Hippocampal formation (tissue), 2 donors: ENCODE measurements around the gene TMEM219.
"Not testable (repeated sequence)": the region's sequence is repeated elsewhere in the genome, so short reads cannot be mapped to it uniquely, and the experiment has no call there.

Experiments used
- DNase-seq, 2 donors: peaks; one replicate each; lab custom pipeline; 2025; lab: John Stamatoyannopoulos, UW

TMEM219 gene, protein sequence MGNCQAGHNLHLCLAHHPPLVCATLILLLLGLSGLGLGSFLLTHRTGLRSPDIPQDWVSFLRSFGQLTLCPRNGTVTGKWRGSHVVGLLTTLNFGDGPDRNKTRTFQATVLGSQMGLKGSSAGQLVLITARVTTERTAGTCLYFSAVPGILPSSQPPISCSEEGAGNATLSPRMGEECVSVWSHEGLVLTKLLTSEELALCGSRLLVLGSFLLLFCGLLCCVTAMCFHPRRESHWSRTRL

DNA sequence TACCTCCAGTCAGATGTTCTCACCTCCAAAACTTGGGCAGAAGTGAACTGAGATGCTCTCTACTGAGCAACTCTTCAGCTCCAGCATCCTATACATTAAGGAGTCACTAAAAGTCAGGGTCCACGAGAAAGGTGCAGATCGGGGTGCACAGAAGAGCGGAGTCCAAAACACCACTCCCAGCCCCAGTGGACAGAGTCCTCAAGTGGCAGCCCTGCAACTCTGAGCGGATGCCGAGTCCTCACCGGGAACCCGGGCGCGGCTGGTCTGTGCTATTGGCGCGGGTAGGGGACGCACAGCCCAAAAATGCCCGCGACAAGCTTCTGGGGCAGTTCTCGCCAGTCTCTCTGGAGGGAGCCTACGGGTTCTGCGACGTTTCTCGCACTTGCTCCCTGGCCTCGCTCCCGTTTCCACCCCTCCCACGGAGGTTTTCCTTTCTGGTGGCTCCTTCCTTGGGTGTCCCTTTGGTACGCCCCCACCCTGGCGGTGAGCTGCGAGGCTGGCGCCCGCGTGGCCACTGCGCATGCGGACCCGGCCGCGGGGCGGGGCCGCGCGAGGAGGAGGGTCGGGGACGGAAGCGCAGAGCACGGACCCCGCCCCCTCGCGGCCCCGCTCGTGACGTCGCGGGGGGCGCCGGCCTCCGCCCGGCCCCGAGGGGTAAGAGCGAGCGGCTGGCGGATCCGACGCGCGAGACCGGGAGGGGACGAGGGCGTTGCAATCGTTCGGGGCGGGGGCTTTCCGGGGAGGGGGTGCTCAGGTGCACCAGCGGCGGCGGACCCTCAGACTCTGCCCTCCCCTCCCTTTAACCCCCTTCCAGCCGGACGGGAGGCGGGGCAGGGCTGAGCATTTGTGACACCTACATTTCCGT, at the start of gene TMEM219:
TSS of gene TMEM219 (plus strand) at position 601 of the 865 bp plus-strand sequence. CDS start 1,065 bp downstream, outside the sequence.
- DNase-seq = peak; percentile 85 to 87

DNA sequence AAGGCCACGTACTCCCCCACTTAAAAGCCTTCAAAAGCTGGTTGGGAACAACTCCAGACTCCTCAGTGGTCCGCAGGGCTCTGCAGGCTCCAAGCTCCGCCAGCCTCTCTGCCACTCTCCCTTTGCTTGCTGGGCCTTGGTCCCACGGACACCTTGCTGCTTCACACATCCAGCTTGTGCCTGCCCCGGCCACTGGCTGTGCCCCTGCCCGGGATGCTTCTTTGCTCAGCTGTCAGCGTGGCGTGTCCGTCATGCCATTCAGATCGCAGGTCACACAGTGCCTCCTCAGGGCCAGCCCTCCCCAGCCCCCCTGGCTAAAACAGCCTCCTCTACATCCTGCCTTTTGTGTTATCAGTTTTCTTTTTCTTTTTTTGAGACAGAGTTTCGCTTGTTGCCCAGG, 49.8 kb upstream of the TMEM219 start:
- DNase-seq = no peak

DNA sequence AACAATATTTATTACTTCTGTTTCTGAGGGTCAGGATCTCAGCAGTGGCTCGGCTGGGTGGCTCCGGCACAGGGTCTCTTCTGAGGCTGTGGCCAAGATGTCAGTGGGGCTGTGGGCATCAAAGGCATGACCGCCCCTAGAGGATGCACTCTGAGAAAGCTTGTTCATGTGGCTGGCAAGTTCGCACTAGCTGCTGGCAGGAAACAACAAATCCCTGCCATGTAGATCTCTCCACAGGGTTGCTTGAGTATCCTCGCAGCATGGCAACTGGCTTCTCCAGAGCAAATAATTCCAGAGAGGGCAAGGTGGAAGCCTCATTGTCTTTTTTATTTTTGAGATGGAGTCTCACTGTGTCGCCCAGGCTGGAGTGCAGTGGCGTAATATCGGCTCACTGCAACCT, 48.4 kb upstream of the TMEM219 start:
- no peak for DNase-seq

DNA sequence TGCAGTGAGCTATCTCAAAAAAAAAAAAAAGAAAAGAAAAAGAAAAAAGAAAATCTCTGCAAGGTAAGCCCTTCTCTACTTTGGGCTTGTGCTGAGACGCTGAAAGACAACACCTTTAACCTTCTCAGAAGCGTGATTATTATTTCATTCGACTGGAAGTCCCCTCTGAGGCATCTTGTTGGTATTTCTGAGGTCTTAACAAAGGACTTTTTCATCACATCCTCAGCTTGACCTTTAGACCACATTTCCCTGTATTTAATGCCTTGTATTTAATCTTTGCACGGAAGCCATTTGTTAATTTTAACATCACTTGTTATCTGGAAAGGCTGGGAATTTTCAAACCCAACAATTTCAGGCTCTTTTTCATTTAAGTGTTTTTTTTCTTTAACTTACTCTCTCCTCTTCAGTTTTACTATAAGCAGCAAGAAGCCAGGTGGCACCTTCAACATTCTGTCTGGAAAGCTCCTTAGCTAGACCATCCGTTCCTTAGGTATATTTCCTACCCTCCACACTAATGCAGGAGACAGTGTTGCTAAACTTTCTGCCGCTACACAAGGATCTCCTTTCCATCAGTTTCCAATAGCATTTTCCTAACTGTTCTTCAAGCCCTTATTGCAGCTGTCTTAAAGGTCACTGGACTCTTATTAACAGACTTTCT, 46.2 kb upstream of the TMEM219 start:
- no peak for DNase-seq

DNA sequence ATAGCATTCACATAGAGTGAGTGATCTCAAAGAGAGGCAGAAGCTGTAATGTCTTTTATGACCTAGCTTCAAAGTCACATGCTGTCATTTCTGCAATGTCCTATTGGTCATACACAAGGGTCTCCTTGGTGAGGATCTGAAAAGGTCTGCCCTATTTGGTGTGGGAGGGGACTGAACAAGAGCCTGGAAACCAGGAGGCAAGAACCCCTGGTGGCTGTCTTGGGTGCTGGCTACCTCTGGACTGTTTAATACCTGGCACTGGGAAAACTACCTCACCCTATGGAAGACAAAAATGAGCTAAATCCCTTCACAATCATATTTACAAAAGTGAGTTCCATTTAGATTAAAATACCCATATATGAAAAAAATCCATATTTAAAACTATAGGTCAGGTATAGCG, 44.9 kb upstream of the TMEM219 start:
- no peak for DNase-seq

DNA sequence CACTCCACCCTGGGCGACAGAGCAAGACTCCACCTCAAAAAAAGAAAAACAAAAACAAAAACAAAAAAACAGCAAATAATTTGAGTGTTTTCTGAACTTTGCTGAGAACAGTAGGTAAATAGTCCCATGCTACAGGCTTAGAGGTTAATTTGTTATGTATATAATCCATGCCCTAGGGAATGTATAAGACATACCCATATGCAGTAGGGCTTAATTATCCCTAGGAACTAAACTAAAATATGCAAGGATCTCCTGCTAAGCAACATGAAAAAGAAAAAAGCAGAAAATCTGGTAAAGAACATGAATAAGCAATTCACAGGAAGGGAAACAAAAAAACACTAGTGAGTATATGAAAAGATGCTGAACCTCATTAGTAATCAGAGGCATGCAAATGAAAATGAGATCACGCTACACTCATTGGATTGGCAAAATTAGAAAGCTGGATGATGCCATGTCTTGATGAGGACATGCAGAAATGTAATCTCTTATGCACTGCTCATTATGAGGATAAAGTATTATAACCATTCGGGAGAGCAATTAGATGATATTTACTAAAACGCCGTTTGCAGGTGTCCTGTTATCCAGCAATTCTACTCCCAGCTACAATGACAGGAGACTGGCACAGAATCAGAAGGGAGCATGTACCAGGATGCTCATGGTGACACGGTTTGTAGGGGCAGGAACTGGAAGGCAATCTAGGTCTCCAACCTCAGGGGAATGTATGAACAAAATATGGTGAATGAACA, 41.4 kb upstream of the TMEM219 start:
- peak; percentile 20 to 69 for DNase-seq

DNA sequence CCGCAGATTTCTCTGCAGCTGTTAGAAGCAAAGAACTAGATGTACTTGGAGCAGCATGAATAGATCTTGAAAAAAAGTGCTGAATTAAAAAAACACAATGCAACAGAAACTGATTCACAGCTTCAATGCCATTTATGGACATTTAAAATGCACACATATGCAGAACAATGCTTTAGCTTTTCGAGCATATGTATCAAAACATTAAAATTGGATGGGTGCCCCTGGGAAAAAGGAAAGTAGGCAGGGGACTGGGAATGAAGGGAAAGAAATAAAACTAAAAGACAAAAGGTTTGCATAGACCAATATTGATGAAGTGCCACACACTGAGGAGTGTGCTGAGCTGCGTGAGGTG, 40.9 kb upstream of the TMEM219 start:
- DNase-seq = peak in 1 of 2 donors; percentile 48

DNA sequence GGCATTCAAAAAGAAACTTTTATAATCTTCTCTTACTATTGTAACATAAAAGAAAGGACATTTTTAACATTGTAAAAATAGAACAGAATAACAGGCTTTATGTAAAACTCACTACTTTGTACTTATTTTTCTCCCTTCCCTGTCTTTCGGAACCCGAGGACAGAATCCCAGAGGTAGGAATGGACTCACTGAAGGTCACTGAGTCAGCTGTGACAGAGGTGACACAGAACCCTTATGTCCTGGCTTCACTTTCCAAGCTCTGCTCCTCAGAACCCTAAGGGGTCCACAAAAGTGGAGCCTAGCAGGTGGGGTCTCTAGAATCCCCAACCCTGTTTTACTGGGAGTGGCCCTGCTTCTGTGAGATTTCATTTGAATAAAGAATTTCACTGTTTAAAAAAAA, 39.6 kb upstream of the TMEM219 start:
- DNase-seq = no peak

DNA sequence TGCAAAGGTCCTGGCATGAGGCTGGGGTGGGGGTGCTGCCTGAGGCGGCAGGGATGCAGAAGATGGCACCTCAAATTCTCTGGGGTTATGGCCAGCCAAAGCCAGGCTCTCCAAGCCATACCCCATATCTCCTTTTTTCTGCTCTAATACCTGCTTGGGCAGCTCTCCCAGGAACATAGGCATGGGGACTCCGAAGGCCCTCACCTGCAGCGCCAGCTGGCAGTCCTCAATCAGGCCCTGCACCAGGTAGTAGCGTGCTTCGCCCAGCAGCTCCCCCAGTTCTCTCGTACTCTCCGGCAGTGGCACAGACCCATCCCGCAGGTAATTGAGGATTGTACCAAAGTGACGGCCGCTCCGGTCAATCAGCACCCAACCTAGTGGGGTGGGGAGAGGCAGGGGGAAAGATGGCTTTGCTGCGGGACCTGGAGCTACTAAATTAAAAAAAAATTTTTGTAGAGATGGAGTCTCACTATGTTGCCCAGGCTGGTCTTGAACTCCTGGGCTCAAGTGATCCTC, 38.8 kb upstream of the TMEM219 start:
- DNase-seq = no peak

DNA sequence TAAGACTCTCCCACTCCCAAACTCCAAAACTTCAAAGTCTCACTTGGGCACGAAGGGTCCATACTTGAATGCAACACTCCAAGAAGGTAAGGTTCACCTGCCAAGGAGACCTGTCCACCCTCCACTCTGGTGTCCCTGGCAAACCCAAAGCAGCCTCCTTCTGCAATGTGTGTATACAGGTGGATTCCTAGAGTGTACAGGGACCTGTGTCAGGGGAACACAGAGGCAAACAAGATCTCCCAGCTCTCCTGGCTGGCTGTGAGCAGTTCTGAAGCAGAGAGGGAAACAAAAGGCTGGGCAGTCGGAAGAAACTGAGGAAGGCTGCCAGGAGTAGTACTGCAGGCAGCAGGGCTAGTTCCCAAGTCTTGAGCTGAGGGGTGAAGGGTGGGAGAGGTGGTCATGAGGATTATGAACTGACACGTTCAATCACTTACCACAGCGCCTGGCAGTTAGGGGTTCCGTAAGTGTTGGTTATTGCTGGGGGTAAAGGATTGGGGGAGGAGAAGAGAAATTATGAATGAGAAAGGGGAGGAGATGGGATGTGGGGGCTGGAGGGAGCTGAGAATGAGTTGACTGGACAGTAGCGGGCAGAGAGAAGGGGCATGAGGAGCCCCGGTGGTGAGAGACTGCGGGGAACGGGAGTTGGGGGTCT, 36.6 kb upstream of the TMEM219 start:
- DNase-seq = peak in 1 of 2 donors; percentile 40

DNA sequence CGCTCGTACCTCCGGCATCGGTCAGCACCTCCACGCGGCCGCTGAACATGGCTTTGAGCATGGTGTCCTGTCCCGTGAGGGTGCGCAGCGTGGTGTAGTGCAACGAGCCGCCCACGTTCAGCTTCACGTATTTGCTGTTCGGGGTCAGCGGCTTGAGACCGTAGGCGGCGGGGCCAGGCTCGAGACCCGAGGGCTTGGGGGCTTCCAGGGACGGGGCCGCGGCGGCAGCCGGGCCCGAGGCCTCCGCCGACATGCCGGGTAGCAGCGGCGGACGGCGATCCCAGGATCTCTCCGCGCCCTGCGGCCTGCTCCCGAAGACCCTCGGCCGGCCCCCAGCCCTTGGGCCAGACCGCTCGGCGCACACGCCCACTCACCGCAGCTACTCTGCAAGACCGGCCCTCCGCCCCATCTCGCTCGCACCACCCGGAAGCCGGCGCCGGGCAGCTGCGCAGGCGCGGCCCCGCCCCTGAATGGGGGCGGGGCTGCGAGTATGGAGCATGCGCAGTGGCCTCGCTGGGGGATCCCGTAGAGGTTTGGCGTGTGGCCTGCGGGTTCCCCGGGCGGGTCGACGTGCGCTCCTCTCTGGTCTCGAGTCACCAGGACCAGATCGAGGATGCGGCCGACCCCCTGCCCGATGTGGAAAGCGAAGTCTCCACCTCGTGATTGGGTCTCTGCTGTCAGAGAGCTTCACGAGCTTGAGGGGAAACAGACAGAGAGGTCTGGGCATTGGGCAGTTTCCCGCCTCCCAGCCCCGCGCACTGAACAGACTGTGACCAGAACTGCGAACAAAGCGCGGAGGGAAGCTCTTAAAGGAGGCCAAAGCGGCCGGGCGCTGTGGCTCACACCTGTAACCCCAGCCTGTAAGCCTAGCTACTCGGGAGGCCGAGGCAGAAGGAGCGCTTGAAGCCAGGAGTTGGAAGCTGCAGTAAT, 35.8 kb upstream of the TMEM219 start, which contains the start of gene KCTD13:
TSS of gene KCTD13 (minus strand) at position 446 of the 930 bp plus-strand sequence. CDS start at position 253, 193 bp downstream.
- peak; percentile 62 to 90 for DNase-seq

DNA sequence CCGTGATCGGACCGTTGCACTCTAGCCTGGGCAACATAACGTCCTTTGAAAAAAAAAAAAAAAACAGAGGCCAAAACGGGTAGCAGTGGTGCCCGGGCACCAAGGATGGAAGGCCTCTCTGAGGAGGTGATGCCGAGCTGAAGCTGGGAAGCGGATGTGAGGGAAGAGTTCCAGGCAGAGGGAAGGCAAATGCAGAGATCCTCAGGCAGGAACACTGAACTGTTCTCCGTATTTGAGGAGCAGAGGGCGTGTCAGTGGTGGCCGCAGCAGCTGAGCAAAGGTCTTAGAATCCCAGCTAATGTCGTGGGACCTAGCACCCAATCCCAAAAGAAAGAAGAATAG, 35.2 kb upstream of the TMEM219 start:
- DNase-seq = no peak

DNA sequence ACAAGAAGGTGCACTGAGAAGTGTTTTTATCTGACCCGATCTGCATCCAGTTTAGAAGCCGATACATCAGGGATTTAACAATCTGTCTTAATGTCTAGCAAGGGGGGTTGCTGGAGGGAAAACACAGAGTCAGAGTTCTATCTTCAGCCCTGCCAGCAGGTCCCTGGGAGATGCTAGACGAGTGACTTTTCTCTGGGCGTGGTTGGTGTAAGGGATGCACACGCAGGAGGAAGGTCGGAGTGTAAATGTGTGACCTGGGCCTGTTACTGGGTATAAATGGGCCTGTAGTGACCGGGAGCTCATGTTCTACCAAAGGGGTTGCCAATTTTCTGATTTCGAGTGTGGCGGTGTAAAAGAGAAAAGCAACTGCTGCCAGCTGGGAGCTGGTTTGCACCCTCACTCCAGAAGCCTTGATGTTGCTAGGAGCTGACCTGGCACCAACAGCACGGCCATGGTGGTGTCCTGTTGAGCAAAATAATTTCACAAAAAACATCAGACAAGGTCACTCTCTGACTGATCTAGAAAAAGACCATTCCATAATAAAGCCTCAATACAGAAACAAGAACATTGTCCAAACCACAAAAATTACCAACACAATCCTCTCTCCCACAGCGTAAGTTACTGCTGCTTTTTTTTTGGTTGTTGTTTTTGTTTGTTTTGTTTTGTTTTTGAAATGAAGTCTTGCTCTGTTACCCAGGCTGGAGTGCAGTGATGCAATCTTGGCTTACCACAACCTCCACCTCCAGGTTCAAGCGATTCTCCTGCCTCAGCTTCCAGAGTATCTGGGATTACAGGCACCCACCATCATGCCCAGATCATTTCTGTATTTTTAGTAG, 34.6 kb upstream of the TMEM219 start:
- peak in 1 of 2 donors; percentile 33 for DNase-seq

DNA sequence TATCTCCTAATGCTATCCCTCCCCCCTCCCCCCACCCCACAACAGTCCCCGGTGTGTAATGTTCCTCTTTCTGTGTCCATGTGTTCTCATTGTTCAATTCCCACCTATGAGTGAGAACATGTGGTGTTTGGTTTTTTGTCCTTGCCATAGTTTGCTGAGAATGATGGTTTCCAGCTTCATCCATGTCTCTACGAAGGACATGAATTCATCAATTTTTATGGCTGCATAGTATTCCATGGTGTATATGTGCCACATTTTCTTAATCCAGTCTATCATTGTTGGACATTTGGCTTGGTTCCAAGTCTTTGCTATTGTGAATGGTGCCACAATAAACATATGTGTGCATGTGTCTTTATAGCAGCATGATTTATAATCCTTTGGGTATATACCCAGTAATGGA, 30.1 kb upstream of the TMEM219 start:
- not testable (repeated sequence) for DNase-seq

DNA sequence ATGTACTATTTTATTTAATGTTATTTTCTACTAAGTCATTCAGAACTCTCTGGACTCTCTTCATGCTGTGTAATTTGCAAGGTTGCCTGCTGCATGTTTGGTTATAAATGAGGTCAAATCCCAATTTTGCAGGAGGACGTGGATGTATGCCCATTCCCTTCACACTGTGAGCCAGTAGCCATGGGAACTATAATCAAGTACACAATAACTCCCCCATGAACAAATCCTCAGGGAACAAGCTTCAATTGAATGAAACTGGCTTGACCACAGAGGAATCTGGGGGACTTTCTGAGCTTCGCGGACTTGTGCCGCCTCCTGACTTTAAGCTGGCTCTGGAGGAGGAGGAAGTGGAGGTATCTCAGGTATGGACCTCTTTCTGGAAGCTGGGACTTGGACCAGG, 21.2 kb upstream of the TMEM219 start:
- DNase-seq = peak in 1 of 2 donors; percentile 19

DNA sequence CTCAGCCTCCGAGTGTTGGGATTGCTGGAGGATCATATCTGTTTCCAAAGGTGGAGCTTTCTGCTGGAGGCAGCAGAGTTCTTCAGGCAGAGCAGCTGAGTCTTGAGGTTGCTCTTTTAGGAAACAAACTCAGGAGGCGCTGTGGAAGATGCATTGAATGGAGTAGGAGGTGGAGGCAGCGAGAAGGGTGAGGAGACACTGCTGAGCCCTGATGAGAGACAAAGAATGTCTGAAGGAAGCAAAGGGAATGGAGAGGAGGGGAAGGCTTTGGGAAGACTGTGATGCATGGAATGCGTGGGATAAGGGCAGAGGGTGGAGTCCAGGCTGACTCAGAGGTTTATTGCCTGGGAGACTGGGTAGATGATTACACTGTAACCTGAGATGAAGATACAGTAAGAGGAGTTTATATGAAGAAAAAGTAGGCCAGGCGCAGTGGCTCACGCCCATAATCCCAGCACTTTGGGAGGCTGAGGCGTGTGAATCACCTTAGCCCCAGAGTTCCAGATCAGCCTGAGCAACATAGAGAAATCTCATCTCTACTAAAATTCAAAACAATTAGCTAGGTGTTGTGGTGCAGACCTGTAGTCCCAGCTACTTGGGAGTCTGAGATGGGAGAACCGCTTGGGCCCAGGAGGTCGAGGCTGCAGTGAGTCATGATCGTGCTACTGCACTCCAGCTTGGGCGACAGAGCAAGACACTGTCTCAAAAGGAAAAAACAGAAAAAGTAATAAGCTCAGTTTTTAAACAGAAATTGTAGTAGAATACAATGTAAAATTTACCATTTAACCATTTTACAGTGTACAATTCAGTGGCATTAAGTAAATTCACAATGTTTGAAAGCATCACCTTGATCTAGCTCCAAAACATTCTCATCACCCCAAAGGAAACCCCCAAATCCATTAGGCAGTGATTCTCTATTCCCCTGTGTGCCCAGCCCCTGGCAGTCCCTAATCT, 17.8 kb upstream of the TMEM219 start:
- no peak for DNase-seq

DNA sequence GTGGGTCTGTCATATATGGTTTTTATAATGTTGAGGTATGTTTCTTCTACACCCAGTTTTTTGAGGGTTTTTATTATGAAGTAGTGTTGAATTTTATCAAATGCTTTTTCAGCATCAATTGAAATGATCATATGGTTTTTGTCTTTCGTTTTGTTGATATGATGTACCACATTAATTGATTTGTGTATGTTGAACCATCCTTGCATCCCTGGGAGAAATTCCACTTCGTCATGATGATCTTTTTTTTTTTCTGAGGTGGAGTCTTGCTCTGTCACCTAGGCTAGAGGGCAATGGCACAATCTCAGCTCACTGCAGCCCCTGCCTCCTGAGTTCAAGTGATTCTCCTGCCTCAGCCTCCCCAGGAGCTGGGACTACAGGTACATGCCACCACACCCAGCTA, 14.0 kb upstream of the TMEM219 start:
- no peak for DNase-seq

DNA sequence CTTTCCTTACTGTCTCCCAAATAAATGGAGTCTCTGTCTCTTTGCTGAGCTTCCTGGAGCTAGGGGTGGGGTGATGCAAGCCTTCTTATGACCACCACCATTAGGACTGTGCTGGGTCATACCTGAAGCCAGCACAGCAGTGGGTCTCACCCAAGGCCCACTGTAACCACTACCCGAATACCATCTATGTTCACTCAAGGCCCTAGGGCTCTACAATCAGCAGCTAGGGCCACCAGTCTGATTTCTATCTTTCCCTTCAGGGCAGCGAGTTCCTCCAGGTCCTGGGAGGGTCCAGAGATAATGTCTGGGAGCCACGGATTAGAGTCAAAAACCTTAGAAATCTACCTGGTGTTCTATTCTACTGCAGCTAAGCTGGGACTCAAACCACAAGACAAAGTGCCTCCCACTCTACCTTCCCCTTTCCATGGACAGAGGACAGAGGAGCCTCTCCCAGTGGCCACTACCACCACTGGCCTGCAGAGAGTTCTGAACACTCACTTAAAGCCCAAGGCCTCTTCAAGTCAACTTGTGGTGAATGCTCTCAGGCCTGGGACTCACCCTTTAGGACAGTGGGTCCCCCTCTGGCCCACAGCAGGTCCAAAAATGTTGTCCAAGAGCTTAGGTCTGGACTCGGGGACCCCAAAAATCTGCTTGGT, 10.9 kb upstream of the TMEM219 start:
- no peak for DNase-seq
